Vagina (tissue), 2 donors: ENCODE measurements around the gene RICTOR.

Experiments
- CTCF ChIP-seq, 3 experiments: fragments of 450-650 bp in 2 of 3; fragments of 200-600 bp in 1 of 3; sonication (generic) in 1 of 3; IDR thresholded peaks; one replicate each; pipeline ENCODE4 v1.5.1; 2017 to 2019; ENCODE audit warnings: antibody characterized with exemption in 3 of 3, mild to moderate bottlenecking in 2 of 3, moderate library complexity in 2 of 3
- POLR2A ChIP-seq, 2 donors: fragments of 450-650 bp; IDR thresholded peaks; one replicate each; pipeline ENCODE4 v1.6.1; 2017; ENCODE audit warnings: antibody characterized with exemption in 2 of 2, mild to moderate bottlenecking in 2 of 2, moderate library complexity in 2 of 2

- TF ChIP-seq CTCF (IDR thresholded peaks at IDR 0.05) (no peak), POLR2A (IDR thresholded peaks at IDR 0.05) (no peak)
Observed at GRCh38 chr5:39023121-39023520, 51.1 kb downstream of the RICTOR start.
